Breast epithelium (tissue), 4 donors: ENCODE data around the gene CDH24. TPM values are rescaled to one million over a fixed set of nuclear protein-coding genes. Genes with fewer than 3 reads are reported as not detected.

ENCODE experiments used
- DNase-seq, 2 donors: peaks; one replicate each; pipeline ENCODE4 v3.0.0-alpha.2; 2019; ENCODE audit warnings: low spot score in 2 of 2
- H3K27ac ChIP-seq, 2 donors: fragments of 200-600 bp; sonication (generic) in 1 of 2; one replicate each; pipeline ENCODE4 v1.5.1; 2016 to 2019; ENCODE audit warnings: mild to moderate bottlenecking in 1 of 2
- H3K27me3 ChIP-seq, 2 donors: fragments of 200-600 bp; sonication (generic) in 1 of 2; one replicate each; pipeline versions ENCODE4 v1.5.1 to v1.6.0; 2017 to 2019; ENCODE audit warnings: control low read depth in 1 of 2, mild to moderate bottlenecking in 1 of 2
- H3K36me3 ChIP-seq: fragments of 200-600 bp; one replicate; pipeline ENCODE4 v1.5.1; 2019
- H3K4me1 ChIP-seq, 2 donors: fragments of 200-600 bp; sonication (generic); one replicate each; pipeline ENCODE4 v1.5.1; 2016 to 2019; ENCODE audit warnings: control low read depth in 1 of 2
- H3K4me3 ChIP-seq, 3 donors: fragments of 200-600 bp; sonication (generic); 1 replicate in 2 of 3; 2 replicates in 1 of 3; pipeline ENCODE4 v1.5.1; 2016 to 2019; ENCODE audit warnings: mild to moderate bottlenecking in 3 of 3, moderate library complexity in 2 of 3
- H3K9me3 ChIP-seq, 2 donors: fragments of 200-600 bp; sonication (generic) in 1 of 2; one replicate each; pipeline ENCODE4 v1.5.1; 2016 to 2019; ENCODE audit warnings: control low read depth in 1 of 2
- CTCF ChIP-seq, 3 donors: fragments of 450-650 bp; IDR thresholded peaks; one replicate each; pipeline ENCODE4 v1.5.1; 2016 to 2017; ENCODE audit warnings: antibody characterized with exemption in 3 of 3, mild to moderate bottlenecking in 3 of 3, moderate library complexity in 3 of 3
- POLR2A ChIP-seq: fragments of 450-650 bp; IDR thresholded peaks from one replicate; pipeline ENCODE4 v1.6.1; 2016; ENCODE audit warnings: antibody characterized with exemption, mild to moderate bottlenecking, moderate library complexity
- POLR2AphosphoS5 ChIP-seq, 3 donors: sonication (generic); formaldehyde crosslinking; IDR thresholded peaks; one replicate each; pipeline ENCODE4 v1.6.1; 2017; ENCODE audit warnings: antibody characterized with exemption in 3 of 3
- intact Hi-C: fragments of 100-400 bp; cut with DNase I; formaldehyde crosslinking; loops from one replicate; pipeline ENCODE4 v1.15.1; 2023; ENCODE audit warnings: low total_unique reads
- total RNA-seq, 3 donors: library from RNA; depleted of rRNA; stranded (reverse); fragments of >200 nt; gene quantifications; one replicate each; pipeline ENCODE4 v1.1.0, GENCODE V29; 2016

The CDH24 gene
- total RNA-seq, 3 donors from 2014 or later = 2.2 to 5.2 (median 3.2) TPM

- peaks cover 0 to 9% of the 10 kb centered on the region in 2 donors for H3K4me1 ChIP-seq
- no peaks in the 10 kb centered on the region for H3K27me3 ChIP-seq
- intact Hi-C loops = loop anchor here (1.0 kb wide), 1 partner anchor 72 kb away; no protein-coding TSS in a partner anchor
- H3K4me3 ChIP-seq = no peak overlapping the region
- no peaks in the 10 kb centered on the region for H3K9me3 ChIP-seq
- TF ChIP-seq POLR2A = no peak
- TF ChIP-seq POLR2AphosphoS5 (IDR thresholded peaks at IDR 0.05) = no peak
- H3K36me3 ChIP-seq = no peaks in the 10 kb centered on the region
- H3K27ac ChIP-seq = no peak overlapping the region
- no peak for DNase-seq
Observed at GRCh38 chr14:23053426-23053825, 3.9 kb downstream of the CDH24 start.

- DNase-seq = no peak
- Histone ChIP-seq H3K27me3 (no peaks in the 10 kb centered on the region), H3K36me3 (no peaks in the 10 kb centered on the region), H3K4me1 (peaks cover 0 to 9% of the 10 kb centered on the region in 2 donors), H3K9me3 (no peaks in the 10 kb centered on the region), H3K4me3 (no peak overlapping the region), H3K27ac (no peak overlapping the region)
- no peak for TF ChIP-seq POLR2AphosphoS5 (IDR thresholded peaks at IDR 0.05)
- no peak for TF ChIP-seq CTCF (IDR thresholded peaks at IDR 0.05)
- no peak for TF ChIP-seq POLR2A
- intact Hi-C loops = loop anchor here (1.0 kb wide), 1 partner anchor 71 kb away; no protein-coding TSS in a partner anchor
Observed at GRCh38 chr14:23052671-23053070, 4.6 kb downstream of the CDH24 start.

- intact Hi-C loops = no loop called here
Observed at GRCh38 chr14:23052182-23052623, 5.1 kb downstream of the CDH24 start.

GRCh38 chr14:23051141-23052057 is 5.9 kb downstream of the CDH24 start:
- H3K36me3 ChIP-seq = no peaks in the 10 kb centered on the region
- no peaks in the 10 kb centered on the region for H3K27me3 ChIP-seq
- no peak for DNase-seq
- peaks cover 0 to 3% of the 10 kb centered on the region in 2 donors for H3K4me1 ChIP-seq
- TF ChIP-seq POLR2AphosphoS5 (IDR thresholded peaks at IDR 0.05) = no peak
- TF ChIP-seq POLR2A = no peak
- no peak for TF ChIP-seq CTCF (IDR thresholded peaks at IDR 0.05)
- intact Hi-C loops = no loop called here
- no peak overlapping the region for H3K4me3 ChIP-seq
- H3K9me3 ChIP-seq = no peaks in the 10 kb centered on the region
- H3K27ac ChIP-seq = no peak overlapping the region

More at GRCh38 chr14:23052182-23052623, 5.1 kb downstream of the CDH24 start:
- Histone ChIP-seq H3K27ac (no peak overlapping the region), H3K4me3 (no peak overlapping the region), H3K36me3 (no peaks in the 10 kb centered on the region), H3K9me3 (no peaks in the 10 kb centered on the region), H3K27me3 (no peaks in the 10 kb centered on the region), H3K4me1 (peaks cover 0 to 9% of the 10 kb centered on the region in 2 donors)
- TF ChIP-seq POLR2A = no peak
- peak in 2 of 3 donors; percentile 12 to 13 for TF ChIP-seq CTCF (IDR thresholded peaks at IDR 0.05)
- TF ChIP-seq POLR2AphosphoS5 (IDR thresholded peaks at IDR 0.05) = no peak
- DNase-seq = no peak

GRCh38 chr14:23049011-23049410 is 8.3 kb downstream of the CDH24 start:
- Histone ChIP-seq H3K9me3 (no peaks in the 10 kb centered on the region), H3K36me3 (no peaks in the 10 kb centered on the region), H3K4me1 (no peaks in the 10 kb centered on the region), H3K27me3 (no peaks in the 10 kb centered on the region), H3K27ac (no peak overlapping the region), H3K4me3 (no peak overlapping the region)
- no peak for DNase-seq
- TF ChIP-seq CTCF (IDR thresholded peaks at IDR 0.05) = no peak
- no peak for TF ChIP-seq POLR2A
- TF ChIP-seq POLR2AphosphoS5 (IDR thresholded peaks at IDR 0.05) = no peak
- intact Hi-C loops = no loop called here
